ENCODE results near the gene CFAP100. TPM values are rescaled to one million over a fixed set of nuclear protein-coding genes. Genes with fewer than 3 reads are reported as not detected.

CFAP100 gene
- total RNA-seq, 4 donors from 2014 or later, result not detected

DNA sequence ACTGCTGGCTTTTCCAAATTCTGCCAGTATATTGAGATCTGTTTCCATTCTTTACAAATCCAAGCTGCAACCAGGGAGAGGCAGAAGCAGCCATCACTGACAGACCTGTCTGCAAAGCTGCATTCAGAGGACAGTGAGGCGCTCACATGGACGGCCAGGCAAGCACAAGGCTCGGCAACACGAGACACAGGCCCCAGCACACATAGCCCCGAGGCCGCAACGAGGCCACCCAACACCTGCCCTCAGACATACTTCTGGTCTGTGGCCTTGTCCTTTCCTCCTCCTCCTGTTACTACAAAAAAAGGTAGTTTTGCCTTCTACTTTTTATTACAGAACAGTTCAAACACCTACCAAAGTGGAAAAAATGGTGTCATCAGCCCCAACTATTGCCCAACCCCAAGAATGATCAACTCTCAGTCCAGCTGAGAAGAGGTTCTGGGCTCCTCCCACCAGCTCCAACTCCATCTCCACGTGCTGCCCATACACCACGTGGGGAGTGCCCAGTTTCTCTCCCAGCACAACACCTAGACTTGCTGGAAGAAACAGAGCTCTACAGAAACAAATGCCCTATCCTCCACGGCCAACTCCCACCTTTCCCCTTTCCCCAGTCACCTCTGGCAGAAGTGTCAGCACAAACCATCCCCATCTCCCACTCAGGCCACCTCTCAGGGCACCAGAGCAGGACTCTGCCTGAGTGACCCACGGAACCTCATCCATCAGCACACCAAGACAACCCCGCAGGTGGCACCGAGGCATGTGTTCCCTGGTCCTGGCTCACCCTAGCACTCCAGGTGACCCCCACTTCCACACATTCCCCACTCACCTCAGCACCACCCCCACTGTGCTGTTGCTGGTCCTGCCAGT is 73.6 kb downstream of the CFAP100 start:
- DNase-seq, result no peak
- intact Hi-C loops (cut with DNase I), result no loop called here
- TF ChIP-seq CTCF (IDR thresholded peaks at IDR 0.05) (no peak), POLR2A (IDR thresholded peaks at IDR 0.05) (no peak)
- Histone ChIP-seq H3K9me3 (no peaks in the 10 kb centered on the region), H3K27ac (no peak overlapping the region), H3K4me1 (peaks cover 18 to 21% of the 10 kb centered on the region in 2 donors), H3K36me3 (peaks cover 67 to 78% of the 10 kb centered on the region in 2 donors), H3K4me3 (replicated peaks in 1 of 3) (peak overlapping the region in 1 of 3 donors; percentile 2), H3K27me3 (no peaks in the 10 kb centered on the region)
- 85 to 90% methylated on average over 10 to 13 of the region's 13 CpGs for WGBS, 2 donors

GRCh38 chr3:126469479-126469878 is 74.8 kb downstream of the CFAP100 start:
- DNase-seq, result peak in 1 of 2 donors; percentile 30
- WGBS, 2 donors, result 78 to 83% methylated on average over 11 of the region's 11 CpGs
- peaks cover 63 to 67% of the 10 kb centered on the region in 2 donors for H3K36me3 ChIP-seq

DNA sequence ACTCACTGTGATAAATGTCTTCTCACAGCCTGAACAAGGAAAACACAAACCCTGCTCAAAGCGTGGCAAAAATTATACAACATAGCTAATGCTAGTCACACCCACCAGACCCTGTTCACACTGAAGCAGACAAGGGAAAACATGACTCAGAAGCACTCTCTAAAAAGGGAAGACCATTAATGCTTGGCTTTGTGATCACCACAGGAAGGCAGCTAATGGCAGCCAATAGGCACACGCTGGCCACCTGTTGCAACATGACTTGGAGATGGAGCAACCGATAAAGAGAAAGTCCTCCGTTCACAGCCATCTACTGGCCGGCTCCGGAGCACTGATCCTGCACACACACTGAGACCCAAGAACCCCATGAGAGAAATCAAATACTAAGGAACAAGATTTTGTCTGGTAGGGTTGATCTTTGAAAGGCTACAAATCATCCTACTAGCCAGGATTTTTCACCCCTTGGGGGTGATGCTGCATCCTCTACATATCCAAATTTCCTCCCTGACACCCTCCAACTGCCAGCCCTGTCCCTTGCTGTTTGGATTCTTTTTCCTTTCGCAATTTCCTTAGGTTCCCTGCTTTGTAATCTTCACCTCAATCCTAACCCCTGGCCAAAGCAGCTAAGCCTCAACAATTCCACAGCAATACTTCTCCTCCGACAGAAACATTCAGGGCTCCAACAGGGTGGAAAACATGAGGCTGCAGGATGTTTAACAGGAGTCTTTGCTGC is 77.7 kb downstream of the CFAP100 start:
- DNase-seq, result peak; percentile 25 to 51
- Histone ChIP-seq H3K4me1 (peaks cover 34 to 35% of the 10 kb centered on the region in 2 donors), H3K36me3 (peaks cover 36 to 40% of the 10 kb centered on the region in 2 donors), H3K27ac (no peak overlapping the region), H3K27me3 (no peaks in the 10 kb centered on the region), H3K4me3 (replicated peaks in 1 of 3) (peak overlapping the region in 1 of 3 donors; percentile 1), H3K9me3 (no peaks in the 10 kb centered on the region)
- 39 to 49% methylated on average over 8 of the region's 8 CpGs for WGBS, 2 donors
- intact Hi-C loops (cut with DNase I), result loop anchor here (10.0 kb wide), 1 partner anchor 208 kb away; no protein-coding TSS in a partner anchor
- TF ChIP-seq POLR2A (IDR thresholded peaks at IDR 0.05) (no peak), CTCF (IDR thresholded peaks at IDR 0.05) (no peak)

More at GRCh38 chr3:126469479-126469878, 74.8 kb downstream of the CFAP100 start:
- H3K4me3 ChIP-seq (replicated peaks in 1 of 3), result no peak overlapping the region
- TF ChIP-seq POLR2A (IDR thresholded peaks at IDR 0.05) (no peak), CTCF (IDR thresholded peaks at IDR 0.05) (no peak)
- H3K4me1 ChIP-seq, result peaks cover 30 to 33% of the 10 kb centered on the region in 2 donors
- H3K9me3 ChIP-seq, result no peaks in the 10 kb centered on the region
- H3K27me3 ChIP-seq, result no peaks in the 10 kb centered on the region
- H3K27ac ChIP-seq, result no peak overlapping the region
- intact Hi-C loops (cut with DNase I), result no loop called here

GRCh38 chr3:126473292-126474168 is 78.8 kb downstream of the CFAP100 start:
- TF ChIP-seq POLR2A (IDR thresholded peaks at IDR 0.05), result no peak
- TF ChIP-seq CTCF (IDR thresholded peaks at IDR 0.05), result no peak
- no peak for DNase-seq
- Histone ChIP-seq H3K27ac (no peak overlapping the region), H3K27me3 (no peaks in the 10 kb centered on the region), H3K4me1 (peaks cover 34 to 35% of the 10 kb centered on the region in 2 donors), H3K9me3 (no peaks in the 10 kb centered on the region), H3K4me3 (replicated peaks in 1 of 3) (peak overlapping the region in 1 of 3 donors; percentile 57), H3K36me3 (peaks cover 28 to 30% of the 10 kb centered on the region in 2 donors)
- WGBS, 2 donors, result 68 to 73% methylated on average over 7 to 14 of the region's 14 CpGs
- intact Hi-C loops (cut with DNase I), result loop anchor here (10.0 kb wide), 1 partner anchor 209 kb away; no protein-coding TSS in a partner anchor

Data from thyroid gland (tissue), 4 donors.